Fibroblast of skin of left quadriceps (primary cell): ENCODE data around the gene ATP13A1.

ENCODE experiments used
- DNase-seq, 2 experiments: peaks; one replicate each; pipeline ENCODE4 v3.0.0-alpha.2; 2013; ENCODE audit warnings: low read depth in 2 of 2

The ATP13A1 gene

GRCh38 chr19:19662871-19663255 is 613 bp downstream of the ATP13A1 start:
- no peak for DNase-seq

GRCh38 chr19:19662344-19662743 is 1.1 kb downstream of the ATP13A1 start:
- no peak for DNase-seq

- DNase-seq: no peak
Measured at GRCh38 chr19:19661675-19662251, 1.7 kb downstream of the ATP13A1 start.

- DNase-seq: no peak
Measured at GRCh38 chr19:19661141-19661674, 2.3 kb downstream of the ATP13A1 start.

- DNase-seq: no peak
Measured at GRCh38 chr19:19659646-19660245, 3.7 kb downstream of the ATP13A1 start.

GRCh38 chr19:19657397-19657783 is 6.1 kb downstream of the ATP13A1 start:
- DNase-seq: no peak

GRCh38 chr19:19656451-19657396 is 6.8 kb downstream of the ATP13A1 start:
- DNase-seq: no peak

- no peak for DNase-seq
Measured at GRCh38 chr19:19655641-19656343, 7.7 kb downstream of the ATP13A1 start.

- DNase-seq: no peak
Measured at GRCh38 chr19:19655051-19655594, 8.4 kb downstream of the ATP13A1 start.

GRCh38 chr19:19654441-19654840 is 9.0 kb downstream of the ATP13A1 start:
- no peak for DNase-seq

- DNase-seq: no peak
Measured at GRCh38 chr19:19653597-19654147, 9.8 kb downstream of the ATP13A1 start.

GRCh38 chr19:19652482-19653295 is 10.8 kb downstream of the ATP13A1 start:
- no peak for DNase-seq

- no peak for DNase-seq
Measured at GRCh38 chr19:19651076-19651475, 12.4 kb downstream of the ATP13A1 start.

- no peak for DNase-seq
Measured at GRCh38 chr19:19650331-19650730, 13.1 kb downstream of the ATP13A1 start.

GRCh38 chr19:19649580-19649995 is 13.9 kb downstream of the ATP13A1 start:
- no peak for DNase-seq

GRCh38 chr19:19649155-19649554 is 14.3 kb downstream of the ATP13A1 start:
- DNase-seq: no peak

- DNase-seq: no peak
Measured at GRCh38 chr19:19647037-19647835, 16.2 kb downstream of the ATP13A1 start.

GRCh38 chr19:19645233-19645870 is 18.1 kb downstream of the ATP13A1 start:
- DNase-seq: no peak

- no peak for DNase-seq
Measured at GRCh38 chr19:19644054-19644388, 19.5 kb downstream of the ATP13A1 start.
